Subcutaneous adipose tissue (tissue), 4 donors: ENCODE results near the gene PTPRN2. TPM values are rescaled to one million over a fixed set of nuclear protein-coding genes. Genes with fewer than 3 reads are reported as not detected.

Experiments used
- CTCF ChIP-seq: fragments of 450-650 bp; IDR thresholded peaks from one replicate; pipeline ENCODE4 v1.5.1; 2016; ENCODE audit warnings: low read depth, mild to moderate bottlenecking, control low read depth, antibody characterized with exemption, moderate library complexity
- total RNA-seq, 4 donors: library from RNA; depleted of rRNA; stranded (reverse); fragments of >200 nt; gene quantifications; one replicate each; pipeline ENCODE4 v1.1.0, GENCODE V29; 2016

Gene PTPRN2
- total RNA-seq, 4 donors from 2014 or later, result 2.0 to 4.6 (median 3.7) TPM

- no peak for TF ChIP-seq CTCF
Measured at GRCh38 chr7:158428837-158429753, 158.5 kb downstream of the PTPRN2 start.

- no peak for TF ChIP-seq CTCF
Measured at GRCh38 chr7:158428131-158428836, 159.3 kb downstream of the PTPRN2 start.

- TF ChIP-seq CTCF, result no peak
Measured at GRCh38 chr7:158424531-158424930, 163.1 kb downstream of the PTPRN2 start.

GRCh38 chr7:158424011-158424410 is 163.6 kb downstream of the PTPRN2 start:
- TF ChIP-seq CTCF, result no peak

- TF ChIP-seq CTCF, result no peak
Measured at GRCh38 chr7:158422887-158423560, 164.6 kb downstream of the PTPRN2 start.

GRCh38 chr7:158422196-158422886 is 165.3 kb downstream of the PTPRN2 start:
- TF ChIP-seq CTCF, result no peak
